ENCODE results near the gene GSKIP. TPM values are rescaled to one million over a fixed set of nuclear protein-coding genes. Genes with fewer than 3 reads are reported as not detected.

The GSKIP gene
- total and polyA plus RNA-seq, 8 donors = 3.4 to 13.8 (median 8.5) TPM

DNA sequence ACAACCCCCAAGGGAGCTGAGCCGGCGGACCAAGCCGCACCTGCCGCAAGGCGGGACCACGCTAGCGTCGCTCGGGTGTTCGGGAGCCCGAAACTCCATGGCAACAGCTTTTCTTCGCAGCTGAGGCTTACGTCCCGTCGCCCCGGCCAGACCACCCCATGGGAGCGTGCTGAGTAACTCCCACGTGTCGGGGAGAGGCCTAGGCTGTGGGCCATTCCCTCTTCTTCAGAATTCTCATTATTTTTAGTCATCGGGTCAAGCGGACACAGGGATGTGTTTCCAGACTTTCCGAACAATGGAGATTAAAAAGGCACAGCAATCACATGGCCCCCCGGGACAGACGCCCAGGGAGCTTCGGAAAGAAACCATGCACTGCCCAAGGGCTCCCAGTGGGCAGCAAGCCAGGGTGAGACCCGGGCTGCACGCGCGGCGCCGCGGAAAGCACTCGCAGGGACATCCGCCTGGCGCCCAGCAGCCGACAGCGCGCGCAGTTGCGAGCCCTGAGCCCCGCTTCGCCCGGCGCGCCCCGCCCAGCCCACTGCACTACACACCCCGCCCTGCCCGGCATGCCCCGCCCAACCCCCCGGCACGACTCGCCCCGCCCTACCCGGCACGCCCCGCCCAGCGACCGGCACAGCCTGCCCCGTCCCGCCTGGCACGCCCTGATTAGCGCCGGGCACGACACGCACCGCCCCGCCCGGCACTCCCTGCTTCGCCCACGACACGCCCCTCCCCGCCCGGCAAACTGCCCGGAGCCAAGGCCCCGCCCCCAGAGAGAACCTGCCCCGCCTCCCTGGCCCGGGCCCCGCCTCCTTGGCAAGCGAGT is 28.2 kb downstream of the GSKIP start:
- TF ChIP-seq, protein P1, sequence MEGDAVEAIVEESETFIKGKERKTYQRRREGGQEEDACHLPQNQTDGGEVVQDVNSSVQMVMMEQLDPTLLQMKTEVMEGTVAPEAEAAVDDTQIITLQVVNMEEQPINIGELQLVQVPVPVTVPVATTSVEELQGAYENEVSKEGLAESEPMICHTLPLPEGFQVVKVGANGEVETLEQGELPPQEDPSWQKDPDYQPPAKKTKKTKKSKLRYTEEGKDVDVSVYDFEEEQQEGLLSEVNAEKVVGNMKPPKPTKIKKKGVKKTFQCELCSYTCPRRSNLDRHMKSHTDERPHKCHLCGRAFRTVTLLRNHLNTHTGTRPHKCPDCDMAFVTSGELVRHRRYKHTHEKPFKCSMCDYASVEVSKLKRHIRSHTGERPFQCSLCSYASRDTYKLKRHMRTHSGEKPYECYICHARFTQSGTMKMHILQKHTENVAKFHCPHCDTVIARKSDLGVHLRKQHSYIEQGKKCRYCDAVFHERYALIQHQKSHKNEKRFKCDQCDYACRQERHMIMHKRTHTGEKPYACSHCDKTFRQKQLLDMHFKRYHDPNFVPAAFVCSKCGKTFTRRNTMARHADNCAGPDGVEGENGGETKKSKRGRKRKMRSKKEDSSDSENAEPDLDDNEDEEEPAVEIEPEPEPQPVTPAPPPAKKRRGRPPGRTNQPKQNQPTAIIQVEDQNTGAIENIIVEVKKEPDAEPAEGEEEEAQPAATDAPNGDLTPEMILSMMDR (IDR thresholded peaks at IDR 0.05) = no peak
- FAIRE-seq (no peak), DNase-seq (peak; percentile 96 to 100 (median 99)), ATAC-seq (peak; percentile 94 to 98 (median 96))
- intact Hi-C loops (cut with DNase I) = no loop called here
- no peaks in the 10 kb centered on the region for H3K36me3 ChIP-seq
- peak overlapping the region; percentile 40 to 77 (median 60) for H3K27ac ChIP-seq
- 1 to 2% methylated on average over 53 to 79 of the region's 79 CpGs for WGBS, 2 donors
- no peaks in the 10 kb centered on the region for H3K27me3 ChIP-seq
- no peaks in the 10 kb centered on the region for H3K4me1 ChIP-seq
- no peaks in the 10 kb centered on the region for H3K9me3 ChIP-seq
- H3K4me3 ChIP-seq = peak overlapping the region; percentile 58 to 67 (median 66)

GRCh38 chr14:96393071-96393691 is 29.9 kb downstream of the GSKIP start:
- intact Hi-C loops (cut with DNase I) = no loop called here
- Histone ChIP-seq H3K4me3 (peak overlapping the region in 1 of 4 donors; percentile 65), H3K4me1 (no peaks in the 10 kb centered on the region), H3K27ac (no peak overlapping the region), H3K9me3 (no peaks in the 10 kb centered on the region), H3K36me3 (no peaks in the 10 kb centered on the region), H3K27me3 (no peaks in the 10 kb centered on the region)
- DNase-seq (no peak), FAIRE-seq (no peak), ATAC-seq (no peak)
- TF ChIP-seq, protein P1 (IDR thresholded peaks at IDR 0.05) = no peak
- 88 to 92% methylated on average over 5 of the region's 5 CpGs for WGBS, 2 donors

DNA sequence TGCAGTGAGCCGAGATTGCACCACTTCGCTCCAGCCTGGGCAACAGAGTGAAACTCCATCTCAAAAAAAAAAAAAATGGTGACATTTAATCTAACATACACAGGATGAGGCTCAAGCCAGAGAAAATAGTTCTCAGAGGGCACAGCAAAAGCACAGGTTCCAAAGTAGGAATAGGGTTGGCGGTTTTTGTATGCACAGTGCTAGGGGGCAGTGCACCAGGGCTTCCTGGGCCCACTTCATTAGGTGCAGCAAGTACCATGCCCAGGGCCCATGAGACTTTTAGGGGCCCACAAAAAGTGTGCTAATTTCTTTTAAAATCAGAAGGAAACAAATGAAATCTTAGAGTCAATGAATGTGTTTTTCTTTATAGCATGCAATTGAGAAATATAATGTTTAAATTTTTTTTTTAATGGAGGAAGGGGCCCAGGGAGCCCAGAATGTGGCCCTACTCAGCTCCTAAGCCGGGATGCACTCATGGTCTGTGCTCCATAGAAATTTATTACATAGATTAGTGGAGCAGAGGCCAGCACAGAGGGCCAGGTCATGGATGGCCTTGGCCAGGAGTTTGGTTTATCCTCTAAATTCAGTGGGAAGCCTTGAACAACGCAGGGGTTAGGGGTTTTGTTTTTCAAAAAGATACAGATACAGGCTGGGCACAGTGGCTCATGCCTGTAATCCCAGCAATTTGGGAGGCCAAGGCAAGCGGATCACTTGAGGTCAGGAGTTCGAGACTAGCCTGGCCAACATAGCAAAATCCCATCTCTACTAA is 30.9 kb downstream of the GSKIP start:
- TF ChIP-seq, protein P1 (IDR thresholded peaks at IDR 0.05) = no peak
- intact Hi-C loops (cut with DNase I) = no loop called here
- FAIRE-seq (no peak), ATAC-seq (no peak), DNase-seq (no peak)
- H3K27ac ChIP-seq = no peak overlapping the region
- no peaks in the 10 kb centered on the region for H3K9me3 ChIP-seq
- H3K27me3 ChIP-seq = no peaks in the 10 kb centered on the region
- 86 to 87% methylated on average over 7 of the region's 7 CpGs for WGBS, 2 donors
- H3K4me1 ChIP-seq = no peaks in the 10 kb centered on the region
- H3K36me3 ChIP-seq = no peaks in the 10 kb centered on the region
- no peak overlapping the region for H3K4me3 ChIP-seq

DNA sequence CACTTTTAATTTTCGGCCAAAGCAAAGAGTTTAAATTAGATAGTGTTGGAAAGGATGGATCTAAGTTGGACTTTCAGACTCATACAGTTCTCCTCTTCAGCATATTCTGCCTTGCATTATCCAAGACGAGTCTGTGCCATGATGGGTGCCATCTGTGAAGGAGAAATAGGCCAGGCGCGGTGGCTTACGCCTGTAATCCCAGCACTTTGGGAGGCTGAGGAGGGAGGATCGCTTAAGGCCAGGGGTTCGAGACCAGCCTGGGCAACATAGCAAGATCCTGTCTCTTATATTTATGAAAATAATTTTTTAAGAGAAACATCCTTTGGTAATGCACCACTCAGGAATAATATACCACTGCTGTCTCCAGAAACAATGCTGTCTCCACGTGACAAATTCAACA is 35.1 kb downstream of the GSKIP start:
- Histone ChIP-seq H3K27ac (no peak overlapping the region), H3K4me1 (no peaks in the 10 kb centered on the region), H3K4me3 (no peak overlapping the region), H3K27me3 (no peaks in the 10 kb centered on the region), H3K9me3 (no peaks in the 10 kb centered on the region), H3K36me3 (no peaks in the 10 kb centered on the region)
- TF ChIP-seq, protein P1 (IDR thresholded peaks at IDR 0.05) = no peak
- no peak for FAIRE-seq
- intact Hi-C loops (cut with DNase I) = no loop called here
- 83 to 92% methylated on average over 8 of the region's 8 CpGs for WGBS, 2 donors
- no peak for ATAC-seq
- DNase-seq = no peak

Data from pancreas (tissue), 10 donors.